ENCODE data around the gene S100A2. TPM values are rescaled to one million over a fixed set of nuclear protein-coding genes. Genes with fewer than 3 reads are reported as not detected.
A peak's percentile ranks its signal among the peaks of the same experiment; 100 is the strongest.
"Not testable (repeated sequence)": the region's sequence is repeated elsewhere in the genome, so short reads cannot be mapped to it uniquely, and the experiment has no call there.

The S100A2 gene
- total RNA-seq, 1 donor from 2014 or later, result 0.40 TPM

GRCh38 chr1:153607381-153607780, 41.7 kb upstream of the S100A2 start:
- Mint-ChIP-seq H3K9me3 (no peaks in the 10 kb centered on the region), H3K36me3 (ENCODE audit: low read depth) (no peaks in the 10 kb centered on the region), H3K27ac (no peak overlapping the region), H3K4me1 (no peaks in the 10 kb centered on the region), H3K4me3 (no peak overlapping the region), H3K27me3 (no peaks in the 10 kb centered on the region)
- intact Hi-C loops (cut with micrococcal nuclease), result no loop called here
- DNase-seq, result no peak

DNA sequence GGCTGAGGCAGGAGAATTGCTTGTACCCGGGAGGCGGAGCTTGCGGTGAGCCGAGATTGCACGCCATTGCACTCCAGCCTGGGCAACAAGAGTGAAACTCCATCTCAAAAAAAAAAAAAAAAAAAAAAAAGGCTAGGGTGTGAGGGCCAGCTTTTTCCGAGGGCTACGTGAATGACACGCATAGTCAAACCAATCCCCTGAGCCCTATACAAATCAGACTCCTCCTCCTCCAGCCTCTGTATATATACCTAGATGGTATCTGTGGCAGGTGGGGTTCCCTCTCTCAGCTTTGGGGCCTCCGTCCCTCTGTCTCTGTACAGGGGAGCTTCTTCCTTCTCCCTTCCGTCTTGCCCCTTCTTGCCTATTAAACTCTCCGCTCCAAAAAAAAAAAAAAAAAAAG, 40.5 kb upstream of the S100A2 start:
- H3K27ac Mint-ChIP-seq, result no peak overlapping the region
- intact Hi-C loops (cut with micrococcal nuclease), result no loop called here
- H3K4me3 Mint-ChIP-seq, result no peak overlapping the region

DNA sequence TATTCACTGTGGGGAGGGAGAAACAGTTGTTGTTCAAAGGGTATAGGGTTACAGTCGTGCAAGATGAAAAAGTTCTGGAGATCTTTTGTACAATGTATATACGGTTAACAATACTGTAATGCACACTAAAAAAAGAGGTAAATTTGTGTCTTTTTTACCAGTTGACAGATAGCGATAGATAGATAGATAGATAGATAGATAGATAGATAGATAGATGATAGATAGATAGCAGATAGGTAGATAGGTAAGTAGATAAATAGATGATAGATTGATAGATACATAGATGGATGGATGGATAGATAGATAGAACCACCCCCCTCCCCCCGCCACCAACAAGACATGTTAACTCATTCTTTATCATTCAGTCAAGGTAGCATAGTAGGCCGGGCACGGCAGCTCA, 37.1 kb upstream of the S100A2 start:
- no peak for DNase-seq
- no peaks in the 10 kb centered on the region for H3K27me3 Mint-ChIP-seq
- H3K27ac Mint-ChIP-seq, result no peak overlapping the region
- intact Hi-C loops (cut with micrococcal nuclease), result no loop called here
- no peak overlapping the region for H3K4me3 Mint-ChIP-seq
- no peaks in the 10 kb centered on the region for H3K36me3 Mint-ChIP-seq (ENCODE audit: low read depth)
- H3K4me1 Mint-ChIP-seq, result peaks cover 12% of the 10 kb centered on the region
- no peaks in the 10 kb centered on the region for H3K9me3 Mint-ChIP-seq

More for the DNA sequence above, 40.5 kb upstream of the S100A2 start:
- no peak for DNase-seq
- H3K27me3 Mint-ChIP-seq, result no peaks in the 10 kb centered on the region
- no peaks in the 10 kb centered on the region for H3K9me3 Mint-ChIP-seq
- H3K4me1 Mint-ChIP-seq, result peaks cover 4% of the 10 kb centered on the region
- no peaks in the 10 kb centered on the region for H3K36me3 Mint-ChIP-seq (ENCODE audit: low read depth)

DNA sequence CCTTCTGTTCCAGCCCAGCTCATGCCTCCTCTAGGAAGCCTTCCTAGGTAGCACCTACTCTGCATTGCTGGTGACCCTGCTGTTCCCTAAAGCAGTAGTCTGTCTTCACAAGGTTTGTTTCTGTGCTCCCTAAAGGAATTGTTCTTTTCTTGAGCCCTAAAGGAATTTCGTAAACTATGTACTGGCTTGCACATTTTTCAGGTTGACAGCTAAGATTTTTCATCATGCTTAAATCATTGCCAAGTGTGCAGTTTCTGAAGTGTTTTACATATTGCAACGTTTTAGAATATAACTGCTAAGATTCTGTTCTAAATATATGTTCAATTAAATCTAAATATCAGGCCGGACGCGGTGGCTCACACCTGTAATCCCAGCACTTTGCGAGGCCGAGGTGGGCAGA, 34.2 kb upstream of the S100A2 start:
- peaks cover 19% of the 10 kb centered on the region for H3K4me1 Mint-ChIP-seq
- no peaks in the 10 kb centered on the region for H3K36me3 Mint-ChIP-seq (ENCODE audit: low read depth)
- no peak overlapping the region for H3K4me3 Mint-ChIP-seq
- intact Hi-C loops (cut with micrococcal nuclease), result no loop called here
- H3K27ac Mint-ChIP-seq, result no peak overlapping the region
- no peaks in the 10 kb centered on the region for H3K9me3 Mint-ChIP-seq
- no peaks in the 10 kb centered on the region for H3K27me3 Mint-ChIP-seq
- no peak for DNase-seq

DNA sequence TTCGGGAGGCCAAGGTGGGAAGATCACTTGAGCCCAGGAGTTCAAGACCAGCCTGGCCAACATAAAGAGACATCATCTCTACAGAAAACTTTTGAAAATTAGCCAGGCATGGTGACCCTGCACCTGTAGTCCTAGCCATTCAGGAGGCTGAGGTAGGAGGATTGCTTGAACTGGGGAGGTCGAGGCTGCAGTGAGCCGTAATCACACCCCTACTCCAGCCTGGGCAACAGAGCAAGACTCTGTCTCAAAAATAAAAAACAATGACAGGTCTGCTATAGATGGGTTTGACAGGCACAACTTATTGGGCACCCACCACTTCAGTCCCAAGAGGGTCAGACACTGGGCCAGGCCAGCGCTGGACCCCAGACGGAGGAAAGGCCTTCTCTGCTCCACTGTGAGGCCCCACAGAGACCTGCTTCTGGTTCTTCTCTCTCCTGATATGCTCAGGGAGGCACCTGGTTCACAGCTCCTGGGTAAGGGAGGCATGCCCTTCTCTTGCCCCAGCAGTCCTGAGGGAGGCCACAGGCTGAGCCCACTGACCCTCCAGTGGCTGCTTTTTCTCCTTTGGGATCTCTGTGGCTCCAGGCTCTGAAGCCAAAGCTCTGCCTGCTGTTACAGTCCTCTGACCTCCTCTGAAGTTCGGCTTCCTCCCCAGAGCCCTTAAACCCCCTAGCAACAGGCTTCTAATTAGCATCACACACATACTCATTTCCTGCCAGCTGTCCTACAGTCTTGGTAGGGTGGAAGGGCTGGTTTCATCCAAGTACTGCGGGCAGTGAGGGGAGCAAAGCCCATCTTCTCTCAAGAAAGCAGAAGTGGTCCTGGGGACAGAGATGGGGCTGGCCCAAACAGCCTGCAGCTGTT, 32.9 kb upstream of the S100A2 start:
- intact Hi-C loops (cut with micrococcal nuclease), result no loop called here
- no peaks in the 10 kb centered on the region for H3K36me3 Mint-ChIP-seq (ENCODE audit: low read depth)
- DNase-seq, result peak; percentile 74
- H3K4me3 Mint-ChIP-seq, result no peak overlapping the region
- peaks cover 19% of the 10 kb centered on the region for H3K4me1 Mint-ChIP-seq
- H3K27me3 Mint-ChIP-seq, result no peaks in the 10 kb centered on the region
- H3K9me3 Mint-ChIP-seq, result no peaks in the 10 kb centered on the region
- H3K27ac Mint-ChIP-seq, result peak overlapping the region; percentile 54

GRCh38 chr1:153597206-153597605, 31.6 kb upstream of the S100A2 start:
- DNase-seq, result no peak
- intact Hi-C loops (cut with micrococcal nuclease), result no loop called here
- Mint-ChIP-seq H3K4me1 (peaks cover 19% of the 10 kb centered on the region), H3K4me3 (no peak overlapping the region), H3K9me3 (no peaks in the 10 kb centered on the region), H3K27me3 (no peaks in the 10 kb centered on the region), H3K36me3 (ENCODE audit: low read depth) (no peaks in the 10 kb centered on the region), H3K27ac (peak overlapping the region; percentile 77)

DNA sequence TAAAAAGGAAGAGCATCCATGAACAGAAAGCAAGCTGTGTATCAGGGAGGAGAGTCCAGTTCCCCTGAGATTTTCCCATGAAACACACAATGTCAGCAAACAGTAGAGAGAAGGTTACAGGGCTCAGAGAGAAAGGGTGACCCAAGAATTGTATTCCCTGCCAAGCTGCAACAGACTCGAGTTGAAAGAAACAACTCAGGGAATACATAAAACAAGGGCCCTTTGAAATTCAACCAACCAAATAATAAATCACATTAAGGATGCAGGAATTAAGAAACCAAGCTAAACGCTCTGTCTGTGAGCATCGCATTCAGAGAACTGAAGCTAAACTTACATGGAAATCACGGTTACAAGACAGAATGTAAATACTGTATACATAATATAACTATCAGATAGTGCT, 27.1 kb upstream of the S100A2 start:
- Mint-ChIP-seq H3K4me1 (peaks cover 7% of the 10 kb centered on the region), H3K36me3 (ENCODE audit: low read depth) (no peaks in the 10 kb centered on the region)

GRCh38 chr1:153588482-153588881, 22.8 kb upstream of the S100A2 start:
- Mint-ChIP-seq H3K27me3 (peaks cover 19% of the 10 kb centered on the region), H3K4me3 (no peak overlapping the region), H3K27ac (no peak overlapping the region), H3K9me3 (no peaks in the 10 kb centered on the region), H3K36me3 (ENCODE audit: low read depth) (no peaks in the 10 kb centered on the region), H3K4me1 (no peaks in the 10 kb centered on the region)
- DNase-seq, result no peak
- intact Hi-C loops (cut with micrococcal nuclease), result no loop called here

More for the DNA sequence above, 27.1 kb upstream of the S100A2 start:
- DNase-seq, result no peak
- Mint-ChIP-seq H3K27me3 (peaks cover 2% of the 10 kb centered on the region), H3K4me3 (no peak overlapping the region), H3K27ac (no peak overlapping the region), H3K9me3 (no peaks in the 10 kb centered on the region)
- intact Hi-C loops (cut with micrococcal nuclease), result no loop called here

- H3K27ac Mint-ChIP-seq; DNase-seq; H3K36me3 Mint-ChIP-seq (ENCODE audit: low read depth); H3K4me1 Mint-ChIP-seq; H3K4me3 Mint-ChIP-seq; intact Hi-C loops (cut with micrococcal nuclease); H3K9me3 Mint-ChIP-seq: not testable (repeated sequence)
- H3K27me3 Mint-ChIP-seq, result peaks cover 19% of the 10 kb centered on the region
Measured at GRCh38 chr1:153588033-153588432, 22.4 kb upstream of the S100A2 start.

- Mint-ChIP-seq H3K27ac (no peak overlapping the region), H3K9me3 (no peaks in the 10 kb centered on the region), H3K36me3 (ENCODE audit: low read depth) (no peaks in the 10 kb centered on the region), H3K4me1 (no peaks in the 10 kb centered on the region), H3K4me3 (no peak overlapping the region), H3K27me3 (peaks cover 19% of the 10 kb centered on the region)
- intact Hi-C loops (cut with micrococcal nuclease), result no loop called here
- no peak for DNase-seq
Measured at GRCh38 chr1:153587314-153587713, 21.7 kb upstream of the S100A2 start.

GRCh38 chr1:153586347-153586746, 20.7 kb upstream of the S100A2 start:
- peaks cover 19% of the 10 kb centered on the region for H3K27me3 Mint-ChIP-seq
- H3K4me3 Mint-ChIP-seq, result no peak overlapping the region
- H3K36me3 Mint-ChIP-seq (ENCODE audit: low read depth), result no peaks in the 10 kb centered on the region
- no peaks in the 10 kb centered on the region for H3K9me3 Mint-ChIP-seq
- no peak for DNase-seq
- no peak overlapping the region for H3K27ac Mint-ChIP-seq
- H3K4me1 Mint-ChIP-seq, result no peaks in the 10 kb centered on the region
- intact Hi-C loops (cut with micrococcal nuclease), result no loop called here

GRCh38 chr1:153585006-153585405, 19.4 kb upstream of the S100A2 start:
- intact Hi-C loops (cut with micrococcal nuclease), result no loop called here
- Mint-ChIP-seq H3K9me3 (no peaks in the 10 kb centered on the region), H3K27me3 (peaks cover 19% of the 10 kb centered on the region), H3K4me1 (no peaks in the 10 kb centered on the region), H3K27ac (no peak overlapping the region), H3K36me3 (ENCODE audit: low read depth) (no peaks in the 10 kb centered on the region), H3K4me3 (no peak overlapping the region)
- no peak for DNase-seq

DNA sequence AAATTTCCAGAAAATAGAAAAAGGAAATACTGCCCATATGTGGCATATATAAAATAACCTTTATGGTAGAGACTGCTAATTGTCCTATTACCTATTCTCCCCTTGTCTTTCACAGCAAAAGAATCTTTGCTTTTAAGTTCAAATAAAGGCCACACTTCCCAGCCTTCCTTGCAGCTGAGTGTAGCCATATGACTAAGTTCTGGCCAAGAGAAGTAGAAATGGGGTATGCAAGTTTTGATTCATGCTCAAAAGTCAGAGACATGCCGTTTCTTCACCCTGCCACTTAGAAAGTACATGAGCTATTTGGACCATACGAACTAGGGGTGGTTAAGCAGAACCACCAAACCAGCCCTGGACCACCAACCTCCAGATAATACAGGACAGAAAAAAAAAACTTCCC, 18.3 kb upstream of the S100A2 start:
- intact Hi-C loops (cut with micrococcal nuclease), result no loop called here
- H3K4me3 Mint-ChIP-seq, result no peak overlapping the region
- no peaks in the 10 kb centered on the region for H3K4me1 Mint-ChIP-seq
- H3K36me3 Mint-ChIP-seq (ENCODE audit: low read depth), result no peaks in the 10 kb centered on the region
- H3K27me3 Mint-ChIP-seq, result peaks cover 24% of the 10 kb centered on the region
- no peak overlapping the region for H3K27ac Mint-ChIP-seq
- H3K9me3 Mint-ChIP-seq, result no peaks in the 10 kb centered on the region
- DNase-seq, result no peak

DNA sequence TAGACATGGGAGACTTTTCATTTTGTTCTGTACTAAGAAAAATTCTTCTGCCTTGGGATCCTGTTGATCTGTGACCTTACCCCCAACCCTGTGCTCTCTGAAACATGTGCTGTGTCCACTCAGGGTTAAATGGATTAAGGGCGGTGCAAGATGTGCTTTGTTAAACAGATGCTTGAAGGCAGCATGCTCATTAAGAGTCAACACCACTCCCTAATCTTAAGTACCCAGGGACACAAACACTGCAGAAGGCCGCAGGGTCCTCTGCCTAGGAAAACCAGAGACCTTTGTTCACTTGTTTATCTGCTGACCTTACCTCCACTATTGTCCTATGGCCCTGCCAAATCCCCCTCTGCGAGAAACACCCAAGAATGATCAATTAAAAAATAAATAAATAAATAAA, 17.9 kb upstream of the S100A2 start:
- DNase-seq; H3K4me1 Mint-ChIP-seq; H3K4me3 Mint-ChIP-seq; H3K9me3 Mint-ChIP-seq; H3K36me3 Mint-ChIP-seq (ENCODE audit: low read depth); H3K27ac Mint-ChIP-seq; intact Hi-C loops (cut with micrococcal nuclease): not testable (repeated sequence)
- H3K27me3 Mint-ChIP-seq, result peaks cover 29% of the 10 kb centered on the region

DNA sequence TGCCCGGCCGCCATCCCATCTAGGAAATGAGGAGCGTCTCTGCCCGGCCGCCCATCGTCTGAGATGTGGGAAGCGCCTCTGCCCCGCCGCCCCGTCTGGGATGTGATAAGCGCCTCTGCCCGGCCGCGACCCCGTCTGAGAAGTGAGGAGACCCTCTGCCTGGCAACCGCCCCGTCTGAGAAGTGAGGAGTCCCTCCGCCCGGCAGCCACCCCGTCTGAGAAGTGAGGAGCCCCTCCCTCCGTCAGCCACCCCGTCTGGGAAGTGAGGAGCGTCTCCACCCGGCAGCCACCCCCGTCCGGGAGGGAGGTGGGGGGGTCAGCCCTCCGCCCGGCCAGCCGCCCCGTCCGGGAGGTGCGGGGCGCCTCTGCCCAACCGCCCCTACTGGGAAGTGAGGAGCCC, 17.2 kb upstream of the S100A2 start:
- peaks cover 33% of the 10 kb centered on the region for H3K27me3 Mint-ChIP-seq
- DNase-seq; H3K4me3 Mint-ChIP-seq; H3K9me3 Mint-ChIP-seq; H3K36me3 Mint-ChIP-seq (ENCODE audit: low read depth); intact Hi-C loops (cut with micrococcal nuclease); H3K4me1 Mint-ChIP-seq; H3K27ac Mint-ChIP-seq: not testable (repeated sequence)

Measured in activated CD4-positive, alpha-beta T cell treated with anti-CD3 and anti-CD28 coated beads, Interleukin-2, amount 10 ng/mL, durations not matched to agents 24 days and 14 days (primary cell).